ENCODE results near the gene SETBP1.

The SETBP1 gene

GRCh38 chr18:44807766-44808165 lies 127.1 kb downstream of the SETBP1 start:
- Histone ChIP-seq H3K27me3 (ENCODE audit: control insufficient read depth in 3 of 3, insufficient read depth in 3 of 3, low read depth in 1 of 3, low read length in 3 of 3) (no peaks in the 10 kb centered on the region), H2BK12ac (ENCODE audit: low read length) (no peak overlapping the region), H3K4me1 (ENCODE audit: control insufficient read depth in 2 of 2, insufficient read depth in 1 of 2, low read depth in 1 of 2, low read length in 2 of 2) (peaks cover under 1 to 10% of the 10 kb centered on the region in 2 donors), H3K9me3 (replicated peaks in 1 of 2; ENCODE audit: control insufficient read depth in 2 of 2, insufficient read depth in 1 of 2, low read depth in 1 of 2, low read length in 2 of 2) (no peaks in the 10 kb centered on the region), H2BK15ac (ENCODE audit: low read length) (no peak overlapping the region), H4K91ac (ENCODE audit: low read depth, low read length, poor library complexity) (no peak overlapping the region), H3K4me3 (ENCODE audit: low read length in 2 of 2) (no peak overlapping the region), H4K8ac (ENCODE audit: low read depth, low read length) (no peak overlapping the region), H3K27ac (replicated peaks; ENCODE audit: low read length) (no peak overlapping the region), H3K23ac (ENCODE audit: low read depth, low read length, poor library complexity) (no peak overlapping the region), H3K18ac (ENCODE audit: low read length) (no peak overlapping the region), H3K9ac (ENCODE audit: low read depth, low read length, poor library complexity) (no peak overlapping the region), H3K79me1 (ENCODE audit: low read depth, low read length) (no peaks in the 10 kb centered on the region), H3K4ac (ENCODE audit: low read length) (no peak overlapping the region), H2AFZ (ENCODE audit: low read length) (no peak overlapping the region), H3K36me3 (replicated peaks in 1 of 2; ENCODE audit: control insufficient read depth in 2 of 2, insufficient read depth in 2 of 2, low read length in 2 of 2) (no peaks in the 10 kb centered on the region), H2AK5ac (ENCODE audit: low read depth, low read length) (no peak overlapping the region), H3K4me2 (ENCODE audit: insufficient read depth, low read length, poor library complexity, severe bottlenecking) (no peak overlapping the region), H3K14ac (ENCODE audit: low read length) (no peak overlapping the region), H2BK120ac (ENCODE audit: low read depth, low read length) (no peak overlapping the region), H2BK5ac (ENCODE audit: low read length) (no peak overlapping the region)
- no CpG with 5 or more reads among the region's 2 CpGs for WGBS, 2 donors (ENCODE audit: extremely low coverage in 2 of 2, insufficient read length in 2 of 2, insufficient replicate concordance in 1 of 2)
- DNase-seq (ENCODE audit: low spot score): no peak

GRCh38 chr18:44811572-44812125 lies 131.0 kb downstream of the SETBP1 start:
- Histone ChIP-seq H3K9ac (ENCODE audit: low read depth, low read length, poor library complexity) (no peak overlapping the region), H2AK5ac (ENCODE audit: low read depth, low read length) (no peak overlapping the region), H3K4me1 (ENCODE audit: control insufficient read depth in 2 of 2, insufficient read depth in 1 of 2, low read depth in 1 of 2, low read length in 2 of 2) (peaks cover 13 to 15% of the 10 kb centered on the region in 2 donors), H2BK12ac (ENCODE audit: low read length) (no peak overlapping the region), H3K4me2 (ENCODE audit: insufficient read depth, low read length, poor library complexity, severe bottlenecking) (no peak overlapping the region), H4K8ac (ENCODE audit: low read depth, low read length) (no peak overlapping the region), H2BK5ac (ENCODE audit: low read length) (no peak overlapping the region), H2AFZ (ENCODE audit: low read length) (no peak overlapping the region), H3K14ac (ENCODE audit: low read length) (no peak overlapping the region), H3K9me3 (replicated peaks in 1 of 2; ENCODE audit: control insufficient read depth in 2 of 2, insufficient read depth in 1 of 2, low read depth in 1 of 2, low read length in 2 of 2) (no peaks in the 10 kb centered on the region), H3K79me1 (ENCODE audit: low read depth, low read length) (no peaks in the 10 kb centered on the region), H2BK15ac (ENCODE audit: low read length) (no peak overlapping the region), H2BK120ac (ENCODE audit: low read depth, low read length) (no peak overlapping the region), H3K4me3 (ENCODE audit: low read length in 2 of 2) (no peak overlapping the region), H3K23ac (ENCODE audit: low read depth, low read length, poor library complexity) (no peak overlapping the region), H3K18ac (ENCODE audit: low read length) (no peak overlapping the region), H3K27ac (replicated peaks; ENCODE audit: low read length) (no peak overlapping the region), H3K4ac (ENCODE audit: low read length) (no peak overlapping the region), H3K27me3 (ENCODE audit: control insufficient read depth in 3 of 3, insufficient read depth in 3 of 3, low read depth in 1 of 3, low read length in 3 of 3) (no peaks in the 10 kb centered on the region), H4K91ac (ENCODE audit: low read depth, low read length, poor library complexity) (no peak overlapping the region), H3K36me3 (replicated peaks in 1 of 2; ENCODE audit: control insufficient read depth in 2 of 2, insufficient read depth in 2 of 2, low read length in 2 of 2) (no peaks in the 10 kb centered on the region)
- no peak for DNase-seq (ENCODE audit: low spot score)

GRCh38 chr18:44812426-44812825 lies 131.7 kb downstream of the SETBP1 start:
- Histone ChIP-seq H3K79me1 (ENCODE audit: low read depth, low read length) (no peaks in the 10 kb centered on the region), H2BK120ac (ENCODE audit: low read depth, low read length) (no peak overlapping the region), H3K14ac (ENCODE audit: low read length) (no peak overlapping the region), H3K4me2 (ENCODE audit: insufficient read depth, low read length, poor library complexity, severe bottlenecking) (no peak overlapping the region), H2AK5ac (ENCODE audit: low read depth, low read length) (no peak overlapping the region), H3K18ac (ENCODE audit: low read length) (no peak overlapping the region), H2AFZ (ENCODE audit: low read length) (no peak overlapping the region), H2BK12ac (ENCODE audit: low read length) (no peak overlapping the region), H3K23ac (ENCODE audit: low read depth, low read length, poor library complexity) (no peak overlapping the region), H3K4me1 (ENCODE audit: control insufficient read depth in 2 of 2, insufficient read depth in 1 of 2, low read depth in 1 of 2, low read length in 2 of 2) (peaks cover 17 to 21% of the 10 kb centered on the region in 2 donors), H3K4me3 (ENCODE audit: low read length in 2 of 2) (no peak overlapping the region), H3K27me3 (ENCODE audit: control insufficient read depth in 3 of 3, insufficient read depth in 3 of 3, low read depth in 1 of 3, low read length in 3 of 3) (no peaks in the 10 kb centered on the region), H2BK15ac (ENCODE audit: low read length) (no peak overlapping the region), H2BK5ac (ENCODE audit: low read length) (no peak overlapping the region), H4K91ac (ENCODE audit: low read depth, low read length, poor library complexity) (no peak overlapping the region), H3K4ac (ENCODE audit: low read length) (no peak overlapping the region), H3K36me3 (replicated peaks in 1 of 2; ENCODE audit: control insufficient read depth in 2 of 2, insufficient read depth in 2 of 2, low read length in 2 of 2) (no peaks in the 10 kb centered on the region), H3K9ac (ENCODE audit: low read depth, low read length, poor library complexity) (no peak overlapping the region), H3K9me3 (replicated peaks in 1 of 2; ENCODE audit: control insufficient read depth in 2 of 2, insufficient read depth in 1 of 2, low read depth in 1 of 2, low read length in 2 of 2) (no peaks in the 10 kb centered on the region), H4K8ac (ENCODE audit: low read depth, low read length) (no peak overlapping the region), H3K27ac (replicated peaks; ENCODE audit: low read length) (no peak overlapping the region)
- DNase-seq (ENCODE audit: low spot score): no peak
- no CpG with 5 or more reads among the region's 1 CpG for WGBS, 2 donors (ENCODE audit: extremely low coverage in 2 of 2, insufficient read length in 2 of 2, insufficient replicate concordance in 1 of 2)

GRCh38 chr18:44813586-44813985 lies 132.9 kb downstream of the SETBP1 start:
- no peak overlapping the region for H3K4me2 ChIP-seq (ENCODE audit: insufficient read depth, low read length, poor library complexity, severe bottlenecking)
- no peak overlapping the region for H4K91ac ChIP-seq (ENCODE audit: low read depth, low read length, poor library complexity)
- no peak overlapping the region for H4K8ac ChIP-seq (ENCODE audit: low read depth, low read length)
- H2BK120ac ChIP-seq (ENCODE audit: low read depth, low read length): no peak overlapping the region
- no peak overlapping the region for H3K18ac ChIP-seq (ENCODE audit: low read length)
- no peak overlapping the region for H3K9ac ChIP-seq (ENCODE audit: low read depth, low read length, poor library complexity)
- H3K4me3 ChIP-seq (ENCODE audit: low read length in 2 of 2): no peak overlapping the region
- H3K27ac ChIP-seq (replicated peaks; ENCODE audit: low read length): no peak overlapping the region
- no CpG with 5 or more reads among the region's 4 CpGs for WGBS, 2 donors (ENCODE audit: extremely low coverage in 2 of 2, insufficient read length in 2 of 2, insufficient replicate concordance in 1 of 2)
- no peak overlapping the region for H3K23ac ChIP-seq (ENCODE audit: low read depth, low read length, poor library complexity)
- no peaks in the 10 kb centered on the region for H3K27me3 ChIP-seq (ENCODE audit: control insufficient read depth in 3 of 3, insufficient read depth in 3 of 3, low read depth in 1 of 3, low read length in 3 of 3)
- DNase-seq (ENCODE audit: low spot score): no peak
- H2BK5ac ChIP-seq (ENCODE audit: low read length): no peak overlapping the region
- H3K9me3 ChIP-seq (replicated peaks in 1 of 2; ENCODE audit: control insufficient read depth in 2 of 2, insufficient read depth in 1 of 2, low read depth in 1 of 2, low read length in 2 of 2): no peaks in the 10 kb centered on the region
- H2AK5ac ChIP-seq (ENCODE audit: low read depth, low read length): no peak overlapping the region
- no peak overlapping the region for H2BK12ac ChIP-seq (ENCODE audit: low read length)
- H3K79me1 ChIP-seq (ENCODE audit: low read depth, low read length): no peaks in the 10 kb centered on the region
- H2AFZ ChIP-seq (ENCODE audit: low read length): no peak overlapping the region
- no peak overlapping the region for H3K4ac ChIP-seq (ENCODE audit: low read length)
- peaks cover 19 to 21% of the 10 kb centered on the region in 2 donors for H3K4me1 ChIP-seq (ENCODE audit: control insufficient read depth in 2 of 2, insufficient read depth in 1 of 2, low read depth in 1 of 2, low read length in 2 of 2)
- H3K14ac ChIP-seq (ENCODE audit: low read length): no peak overlapping the region
- H2BK15ac ChIP-seq (ENCODE audit: low read length): no peak overlapping the region
- no peaks in the 10 kb centered on the region for H3K36me3 ChIP-seq (replicated peaks in 1 of 2; ENCODE audit: control insufficient read depth in 2 of 2, insufficient read depth in 2 of 2, low read length in 2 of 2)

Measured in neuronal stem cell (in vitro differentiated cells).